Endometrium (tissue), 2 donors: ENCODE data around the gene LIPI.
"Not testable (repeated sequence)": the region's sequence is repeated elsewhere in the genome, so short reads cannot be mapped to it uniquely, and the experiment has no call there.

Experiments
- FAIRE-seq: peaks from 2 replicates; lab custom pipeline; 2012; peaks lifted over from hg19 to GRCh38; lab: Jason Lieb, UNC
- donor health status: control.
- donor health status: control.

Gene LIPI

GRCh38 chr21:14073615-14074014, 137.1 kb downstream of the LIPI start:
- no peak for FAIRE-seq

- FAIRE-seq: no peak
These were observed 137.8 kb downstream of the LIPI start for GRCh38 chr21:14072761-14073535.

- no peak for FAIRE-seq
These were observed 138.6 kb downstream of the LIPI start for GRCh38 chr21:14071902-14072734.

- no peak for FAIRE-seq
These were observed 139.8 kb downstream of the LIPI start for GRCh38 chr21:14070968-14071367.

- no peak for FAIRE-seq
These were observed 140.5 kb downstream of the LIPI start for GRCh38 chr21:14070049-14070893.

GRCh38 chr21:14064296-14064645, 146.5 kb downstream of the LIPI start:
- no peak for FAIRE-seq

- FAIRE-seq: not testable (repeated sequence)
These were observed 147.0 kb downstream of the LIPI start for GRCh38 chr21:14063620-14064295.

- FAIRE-seq: not testable (repeated sequence)
These were observed 148.1 kb downstream of the LIPI start for GRCh38 chr21:14062684-14063083.

GRCh38 chr21:14061820-14062219, 148.9 kb downstream of the LIPI start:
- FAIRE-seq: not testable (repeated sequence)

- FAIRE-seq: not testable (repeated sequence)
These were observed 151.6 kb downstream of the LIPI start for GRCh38 chr21:14058995-14059627.
